HCT116 (cell line): ENCODE data around the gene CA12. TPM values are rescaled to one million over a fixed set of nuclear protein-coding genes. Genes with fewer than 3 reads are reported as not detected.

Source experiments
- ATAC-seq: fragments of 200-7000 bp; cut with Tn5 transposase; 2 replicates; pipeline ENCODE4 v1.9.1; 2020; ENCODE audit warnings: mild to moderate bottlenecking, moderate library complexity
- BruUV-seq: library from RNA; stranded (reverse); fragments of 400-500 nt; replicated peaks from 2 replicates; lab custom pipeline; 2021; lab: Mats Ljungman, UMichigan
- CTCF ChIA-PET: fragments of 300-600 bp; sonication (Branson Sonifier 250); formaldehyde crosslinking; loops from one replicate; lab custom pipeline; 2021; ENCODE audit warnings: antibody characterized with exemption; lab: Charles Lee
- POLR2A ChIA-PET: fragments of 300-600, 350-600 bp; sonication (Branson Sonifier 250); formaldehyde crosslinking; loops from one replicate; lab custom pipeline; 2021; ENCODE audit warnings: antibody characterized with exemption; lab: Charles Lee
- RAD21 ChIA-PET, 2 experiments: fragments of 300-600 bp; sonication (Branson Sonifier 250); formaldehyde crosslinking; loops; one replicate each; lab custom pipeline; 2023; ENCODE audit warnings: low total read pairs in 2 of 2; ENCODE audit not compliant: uncharacterized antibody in 2 of 2, unreplicated experiment in 2 of 2, low non-redundant PET in 1 of 2; lab: Charles Lee
- DNase-seq: peaks from one replicate; pipeline ENCODE4 v3.0.0-alpha.2; 2010; ENCODE audit warnings: low read depth, low spot score
- H2AFZ ChIP-seq: fragments of 200-600 bp; shearing (Covaris generic), sonication (generic); 2 replicates; pipeline ENCODE4 v1.6.1; 2017; ENCODE audit warnings: low read depth, mixed run types, mixed read lengths, antibody characterized with exemption, low read length; ENCODE audit not compliant: poor library complexity, severe bottlenecking
- H3K27ac ChIP-seq: 2 replicates; pipeline ENCODE4 v1.5.1; 2012; ENCODE audit warnings: low read depth, low read length
- H3K27me3 ChIP-seq: fragments of 200-600 bp; sonication (generic); 2 replicates; pipeline ENCODE4 v1.6.1; 2016; ENCODE audit warnings: mixed run types, low read length, mixed read lengths; ENCODE audit not compliant: insufficient read depth
- H3K36me3 ChIP-seq, 2 experiments: fragments of 200-500 bp in 1 of 2; fragments of 200-600 bp in 1 of 2; sonication (Bioruptor generic) in 1 of 2; sonication (generic) in 1 of 2; 2 replicates each; pipeline versions ENCODE4 v1.5.1 to v1.6.1; 2014 to 2016; ENCODE audit warnings: low read length in 2 of 2, inconsistent platforms in 1 of 2, mixed read lengths in 1 of 2, mixed run types in 1 of 2; ENCODE audit not compliant: insufficient read depth in 2 of 2, control insufficient read depth in 1 of 2
- H3K4me1 ChIP-seq, 2 experiments: fragments of 200-600 bp in 1 of 2; sonication (generic) in 1 of 2; 2 replicates each; pipeline versions ENCODE4 v1.5.1 to v1.6.1; 2012 to 2017; ENCODE audit warnings: low read length in 2 of 2, inconsistent platforms in 1 of 2, mild to moderate bottlenecking in 1 of 2, mixed read lengths in 1 of 2, mixed run types in 1 of 2, moderate library complexity in 1 of 2; ENCODE audit not compliant: insufficient read depth in 2 of 2, control insufficient read depth in 1 of 2
- H3K4me2 ChIP-seq: fragments of 200-600 bp; sonication (generic); 2 replicates; pipeline ENCODE4 v1.6.1; 2017; ENCODE audit warnings: mixed run types, low read length, mixed read lengths
- H3K4me3 ChIP-seq, 2 experiments: fragments of 200-600 bp in 1 of 2; sonication (generic) in 1 of 2; replicated peaks in 1 of 2; 2 replicates each; pipeline ENCODE4 v1.5.1; 2011 to 2016; ENCODE audit warnings: low read length in 2 of 2, control low read depth in 1 of 2, low read depth in 1 of 2, mild to moderate bottlenecking in 1 of 2, mixed read lengths in 1 of 2, mixed run types in 1 of 2
- H3K79me2 ChIP-seq: fragments of 200-600 bp; sonication (generic); 2 replicates; pipeline ENCODE4 v1.6.1; 2017; ENCODE audit warnings: mild to moderate bottlenecking, mixed run types, low read length, moderate library complexity, mixed read lengths; ENCODE audit not compliant: insufficient read depth
- H3K9ac ChIP-seq: fragments of 200-600 bp; sonication (generic); 2 replicates; pipeline ENCODE4 v1.6.1; 2016; ENCODE audit warnings: low read length, mixed read lengths
- H3K9me2 ChIP-seq: fragments of 200-600 bp; sonication (generic), shearing (Covaris generic); 2 replicates; pipeline ENCODE4 v1.6.1; 2017; ENCODE audit warnings: mixed run types, mild to moderate bottlenecking, moderate library complexity; ENCODE audit not compliant: insufficient read depth
- H3K9me3 ChIP-seq, 2 experiments: fragments of 200-500 bp in 1 of 2; fragments of 200-600 bp in 1 of 2; sonication (Bioruptor generic) in 1 of 2; sonication (generic) in 1 of 2; 2 replicates each; pipeline ENCODE4 v1.6.1; 2014 to 2017; ENCODE audit warnings: low read length in 2 of 2, mixed read lengths in 2 of 2, inconsistent platforms in 1 of 2, low read depth in 1 of 2, mild to moderate bottlenecking in 1 of 2, mixed run types in 1 of 2, moderate library complexity in 1 of 2; ENCODE audit not compliant: control insufficient read depth in 1 of 2, insufficient read depth in 1 of 2
- H4K20me1 ChIP-seq: fragments of 200-600 bp; sonication (generic), shearing (Covaris generic); 2 replicates; pipeline ENCODE4 v1.6.1; 2017; ENCODE audit warnings: mixed run types, mild to moderate bottlenecking, moderate library complexity; ENCODE audit not compliant: insufficient read depth
- CBX3 ChIP-seq: IDR thresholded peaks from 2 replicates; pipeline ENCODE4 v1.6.1; 2012; ENCODE audit warnings: low read depth
- CEBPB ChIP-seq: IDR thresholded peaks from 2 replicates; pipeline ENCODE4 v1.6.1; 2012; ENCODE audit warnings: low read depth
- CTCF ChIP-seq, 3 experiments: fragments of 200-600 bp in 1 of 3; sonication (generic) in 1 of 3; IDR thresholded peaks in 2 of 3; conservative IDR thresholded peaks in 1 of 3; 2 replicates each; pipeline ENCODE4 v1.5.1; 2012 to 2017; ENCODE audit warnings: low read depth in 2 of 3, low read length in 2 of 3, antibody characterized with exemption in 1 of 3, borderline replicate concordance in 1 of 3, control low read depth in 1 of 3, mild to moderate bottlenecking in 1 of 3, mixed read lengths in 1 of 3, mixed run types in 1 of 3, moderate library complexity in 1 of 3; ENCODE audit not compliant: insufficient read depth in 1 of 3
- EGR1 ChIP-seq: IDR thresholded peaks from 2 replicates; pipeline ENCODE4 v1.6.1; 2012; ENCODE audit warnings: low read depth
- EZH2phosphoT487 ChIP-seq: fragments of 200-600 bp; IDR thresholded peaks from 2 replicates; pipeline ENCODE4 v1.6.1; 2018; ENCODE audit warnings: antibody characterized with exemption, borderline replicate concordance
- FOSL1 ChIP-seq: IDR thresholded peaks from 2 replicates; pipeline ENCODE4 v1.6.1; 2012; ENCODE audit warnings: low read depth
- JUND ChIP-seq: IDR thresholded peaks from 2 replicates; pipeline ENCODE4 v1.6.1; 2012
- YY1 ChIP-seq: IDR thresholded peaks from 2 replicates; pipeline ENCODE4 v1.6.1; 2011; ENCODE audit warnings: low read length, low read depth, moderate library complexity, mild to moderate bottlenecking; ENCODE audit not compliant: insufficient replicate concordance; ENCODE audit errors: extremely low read depth
- ZBTB33 ChIP-seq: IDR thresholded peaks from 2 replicates; pipeline ENCODE4 v1.6.1; 2011; ENCODE audit warnings: mild to moderate bottlenecking, low read length, moderate library complexity; ENCODE audit not compliant: insufficient replicate concordance; ENCODE audit errors: extremely low read depth
- intact Hi-C: fragments of 100-400 bp; cut with micrococcal nuclease; formaldehyde crosslinking; loops from 2 replicates; pipeline ENCODE4 v1.10.0; 2022
- total RNA-seq: library from RNA; stranded (reverse); gene quantifications from one replicate; pipeline ENCODE4 v1.2.1, GENCODE V29; 2021; ENCODE audit not compliant: unreplicated experiment

CA12 gene
- total RNA-seq, 1 experiment from 2014 or later, result 1.8 TPM

DNA sequence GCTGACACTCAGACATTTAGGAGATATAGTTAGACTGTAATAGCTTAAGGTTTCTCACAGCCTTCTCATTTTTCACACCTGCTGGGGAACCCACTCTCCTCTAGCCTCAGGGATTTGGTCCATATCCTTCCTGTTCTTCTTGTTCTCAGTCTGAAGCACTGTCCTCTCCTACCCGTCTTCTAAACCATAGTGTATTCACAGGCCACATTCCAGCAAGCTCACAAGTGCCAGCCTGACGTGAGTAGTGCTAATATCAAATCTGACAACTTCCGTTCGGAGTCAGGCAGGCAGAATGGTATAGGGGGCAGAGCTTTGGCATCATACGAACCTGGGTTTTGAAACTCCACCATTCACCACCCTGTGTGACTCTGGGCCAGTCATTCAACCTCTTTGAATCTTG lies 6.9 kb upstream of the CA12 start (continued):
- TF ChIP-seq CTCF (IDR thresholded peaks at IDR 0.05 in 2 of 3, conservative IDR thresholded peaks at IDR 0.05 in 1 of 3; ENCODE audit: borderline replicate concordance in 1 of 3, insufficient read depth in 1 of 3, low read depth in 2 of 3, low read length in 2 of 3) (no peak), ZBTB33 (no peak), EZH2phosphoT487 (no peak), YY1 (no peak), FOSL1 (no peak), CEBPB (no peak), CBX3 (no peak)
- TF ChIP-seq, all 23 proteins: peak for 0

GRCh38 chr15:63387748-63388493 lies 6.3 kb upstream of the CA12 start:
- RAD21 ChIA-PET, result no interaction called here
- POLR2A ChIA-PET, result no interaction called here
- Histone ChIP-seq H3K9ac (no peak overlapping the region), H3K4me2 (no peak overlapping the region), H3K27ac (no peak overlapping the region), H3K4me3 (no peak overlapping the region), H3K27me3 (no peaks in the 10 kb centered on the region; the same call in 1 of the 2 replicates), H3K79me2 (no peaks in the 10 kb centered on the region), H3K4me1 (peaks cover 8 to 15% of the 10 kb centered on the region in 2 experiments; a peak in 3 of 4 replicates), H3K9me2 (no peaks in the 10 kb centered on the region), H3K36me3 (no peaks in the 10 kb centered on the region), H4K20me1 (no peaks in the 10 kb centered on the region), H3K9me3 (no peaks in the 10 kb centered on the region), H2AFZ (no peak overlapping the region)
- CTCF ChIA-PET, result no interaction called here
- BruUV-seq, result no TSS peak
- intact Hi-C loops, result no loop called here
- ATAC-seq (no peak), DNase-seq (no peak)
- TF ChIP-seq CTCF (IDR thresholded peaks at IDR 0.05 in 2 of 3, conservative IDR thresholded peaks at IDR 0.05 in 1 of 3; ENCODE audit: borderline replicate concordance in 1 of 3, insufficient read depth in 1 of 3, low read depth in 2 of 3, low read length in 2 of 3) (no peak), JUND (no peak), ZBTB33 (no peak), EGR1 (no peak)
